HEK293 (cell line): ENCODE data around the gene DLG2.

Experiments used
- ZFP69B ChIP-seq: fragments of 450-650 bp; formaldehyde crosslinking; IDR thresholded peaks from 2 replicates; pipeline ENCODE4 v1.5.1; 2016; ENCODE audit warnings: missing biosample characterization, missing genetic modification characterization
- ZSCAN30 ChIP-seq: fragments of 450-650 bp; IDR thresholded peaks from 2 replicates; pipeline ENCODE4 v1.5.1; 2018; ENCODE audit warnings: missing biosample characterization, mild to moderate bottlenecking, missing genetic modification characterization, moderate library complexity

- TF ChIP-seq ZFP69B (no peak), ZSCAN30 (tag by site-specific recombination) (no peak)
Observed at GRCh38 chr11:84799112-84799511, 828.0 kb downstream of the DLG2 start.
